GM12891 (cell line): ENCODE data around the gene ZNF341.

Experiments used
- PAX5 ChIP-seq: IDR thresholded peaks from 2 replicates; pipeline ENCODE4 v1.6.1; 2011; ENCODE audit warnings: low read length, moderate library complexity, mild to moderate bottlenecking; ENCODE audit not compliant: insufficient read depth, severe bottlenecking
- POLR2A ChIP-seq: IDR thresholded peaks from 2 replicates; pipeline ENCODE4 v1.6.1; 2011; ENCODE audit warnings: low read depth, low read length, control low read depth
- POLR2AphosphoS5 ChIP-seq: IDR thresholded peaks from 2 replicates; pipeline ENCODE4 v1.6.1; 2011; ENCODE audit warnings: low read depth, low read length, control low read depth
- POU2F2 ChIP-seq: IDR thresholded peaks from 2 replicates; pipeline ENCODE4 v1.6.1; 2011; ENCODE audit warnings: low read depth, mild to moderate bottlenecking, control low read depth, low read length, moderate library complexity
- SPI1 ChIP-seq: IDR thresholded peaks from 2 replicates; pipeline ENCODE4 v1.6.1; 2011; ENCODE audit warnings: low read depth, low read length, control low read depth
- TAF1 ChIP-seq: IDR thresholded peaks from 2 replicates; pipeline ENCODE4 v1.6.1; 2011; ENCODE audit warnings: low read depth, low read length, control low read depth

- TF ChIP-seq POLR2AphosphoS5 = no peak
- no peak for TF ChIP-seq POLR2A
- TF ChIP-seq PAX5 = no peak
- TF ChIP-seq POU2F2 = no peak
- TF ChIP-seq TAF1 = no peak
- no peak for TF ChIP-seq SPI1
Measured at GRCh38 chr20:33730946-33731692, 677 bp upstream of the ZNF341 start.
